H1 (cell line): ENCODE results near the gene LRRC8D. TPM values are rescaled to one million over a fixed set of nuclear protein-coding genes. Genes with fewer than 3 reads are reported as not detected.
A peak's percentile ranks its signal among the peaks of the same experiment; 100 is the strongest.

ENCODE experiments used
- CTCF ChIA-PET: fragments of 300-600 bp; sonication (Branson Sonifier 250); formaldehyde crosslinking; loops from one replicate; lab custom pipeline; 2021; ENCODE audit not compliant: partially characterized antibody; lab: Charles Lee
- POLR2A ChIA-PET: fragments of 300-600 bp; sonication (Branson Sonifier 250); formaldehyde crosslinking; loops from one replicate; lab custom pipeline; 2021; ENCODE audit warnings: inconsistent platforms; ENCODE audit not compliant: partially characterized antibody; lab: Charles Lee
- DNase-seq, 2 experiments: peaks; one replicate each; pipeline versions ENCODE4 v3.0.0 to v3.0.0-alpha.2; 2010 to 2022; ENCODE audit warnings: low spot score in 2 of 2, low read depth in 1 of 2, mixed read lengths in 1 of 2
- FAIRE-seq: peaks from 2 replicates; lab custom pipeline; 2011; peaks lifted over from hg19 to GRCh38; lab: Jason Lieb, UNC
- H2AFZ ChIP-seq: 2 replicates; pipeline ENCODE4 v1.8.1; 2012; ENCODE audit warnings: low read length, inconsistent platforms
- H2AK5ac ChIP-seq: 2 replicates; pipeline ENCODE4 v1.6.1; 2013; ENCODE audit warnings: low read depth, low read length
- H2BK120ac ChIP-seq: replicated peaks from 2 replicates; pipeline ENCODE3; 2013; ENCODE audit warnings: low read depth, low read length, inconsistent platforms
- H2BK12ac ChIP-seq: 2 replicates; pipeline ENCODE4 v1.6.1; 2013; ENCODE audit warnings: low read depth, low read length
- H2BK15ac ChIP-seq: 2 replicates; pipeline ENCODE4 v1.6.1; 2013; ENCODE audit warnings: low read length
- H2BK20ac ChIP-seq: 2 replicates; pipeline ENCODE4 v1.6.1; 2013; ENCODE audit warnings: low read length
- H2BK5ac ChIP-seq: 2 replicates; pipeline ENCODE4 v1.6.1; 2013; ENCODE audit warnings: low read depth, low read length
- H3K14ac ChIP-seq: 2 replicates; pipeline ENCODE4 v1.6.1; 2013; ENCODE audit warnings: inconsistent platforms; ENCODE audit not compliant: insufficient read length
- H3K18ac ChIP-seq: 2 replicates; pipeline ENCODE4 v1.6.1; 2013; ENCODE audit warnings: low read length; ENCODE audit errors: extremely low read depth
- H3K23ac ChIP-seq: 2 replicates; pipeline ENCODE4 v1.6.1; 2013; ENCODE audit warnings: inconsistent platforms; ENCODE audit not compliant: insufficient read length
- H3K23me2 ChIP-seq: 2 replicates; pipeline ENCODE4 v1.6.1; 2013; ENCODE audit warnings: low read depth, low read length
- H3K27ac ChIP-seq: 2 replicates; pipeline ENCODE4 v1.6.1; 2011; ENCODE audit warnings: low read depth, low read length, inconsistent platforms
- H3K27me3 ChIP-seq, 4 experiments: replicated peaks in 1 of 4; 1 replicate in 1 of 4; 2 replicates in 3 of 4; pipeline versions ENCODE4 v1.6.1 to v1.8.1; 2011 to 2013; ENCODE audit warnings: low read length in 3 of 4, mild to moderate bottlenecking in 3 of 4, inconsistent platforms in 2 of 4, mixed read lengths in 2 of 4, moderate library complexity in 1 of 4; ENCODE audit not compliant: control insufficient read depth in 3 of 4, insufficient read depth in 3 of 4; ENCODE audit errors: extremely low read depth in 1 of 4
- H3K36me3 ChIP-seq, 4 experiments: 2 replicates each; pipeline versions ENCODE4 v1.6.1 to v1.8.1; 2011 to 2013; ENCODE audit warnings: mild to moderate bottlenecking in 4 of 4, low read length in 3 of 4, moderate library complexity in 2 of 4, control low read depth in 1 of 4, inconsistent platforms in 1 of 4; ENCODE audit not compliant: insufficient read depth in 4 of 4, control insufficient read depth in 2 of 4
- H3K4ac ChIP-seq: replicated peaks from 2 replicates; pipeline ENCODE3; 2013; ENCODE audit warnings: low read length, low read depth, mixed read lengths, inconsistent platforms; ENCODE audit not compliant: insufficient read length
- H3K4me1 ChIP-seq, 4 experiments: replicated peaks in 1 of 4; 1 replicate in 1 of 4; 2 replicates in 3 of 4; pipeline versions ENCODE4 v1.6.1 to v1.8.1; 2011 to 2013; ENCODE audit warnings: low read length in 3 of 4, inconsistent platforms in 2 of 4, mixed read lengths in 1 of 4; ENCODE audit not compliant: insufficient read depth in 4 of 4, control insufficient read depth in 3 of 4
- H3K4me2 ChIP-seq, 2 experiments: 2 replicates each; pipeline versions ENCODE4 v1.6.1 to v1.8.1; 2011 to 2013; ENCODE audit warnings: low read depth in 2 of 2, low read length in 2 of 2, control low read depth in 1 of 2, inconsistent platforms in 1 of 2, mild to moderate bottlenecking in 1 of 2; ENCODE audit not compliant: insufficient read depth in 1 of 2
- H3K4me3 ChIP-seq, 4 experiments: fragments of 200-600, 300-600 bp in 1 of 4; sonication (generic), shearing (Covaris generic), sonication (Bioruptor Twin) in 1 of 4; 2 replicates each; pipeline versions ENCODE4 v1.5.1 to v1.8.1; 2011 to 2016; ENCODE audit warnings: low read length in 4 of 4, low read depth in 3 of 4, control low read depth in 2 of 4, inconsistent platforms in 2 of 4, mild to moderate bottlenecking in 2 of 4, mixed read lengths in 1 of 4, moderate library complexity in 1 of 4; ENCODE audit not compliant: insufficient read depth in 2 of 4; ENCODE audit errors: extremely low read depth in 1 of 4
- H3K56ac ChIP-seq: replicated peaks from 2 replicates; pipeline ENCODE3; 2013; ENCODE audit warnings: low read depth, mild to moderate bottlenecking, mixed read lengths, low read length, inconsistent platforms; ENCODE audit not compliant: insufficient read length
- H3K79me1 ChIP-seq: 2 replicates; pipeline ENCODE4 v1.6.1; 2013; ENCODE audit warnings: low read depth, low read length, control low read depth
- H3K79me2 ChIP-seq, 2 experiments: 2 replicates each; pipeline versions ENCODE4 v1.6.1 to v1.8.1; 2012 to 2013; ENCODE audit warnings: low read length in 2 of 2, mild to moderate bottlenecking in 2 of 2, inconsistent platforms in 1 of 2; ENCODE audit not compliant: insufficient read depth in 2 of 2, control insufficient read depth in 1 of 2
- H3K9ac ChIP-seq, 4 experiments: replicated peaks in 1 of 4; 1 replicate in 1 of 4; 2 replicates in 3 of 4; pipeline versions ENCODE4 v1.6.1 to v1.8.1; 2011 to 2013; ENCODE audit warnings: low read depth in 3 of 4, low read length in 3 of 4, control low read depth in 2 of 4, mild to moderate bottlenecking in 2 of 4, moderate library complexity in 2 of 4, inconsistent platforms in 1 of 4; ENCODE audit errors: extremely low read depth in 1 of 4
- H3K9me3 ChIP-seq, 2 experiments: 2 replicates each; pipeline versions ENCODE4 v1.6.1 to v1.8.1; 2012 to 2013; ENCODE audit warnings: mild to moderate bottlenecking in 2 of 2, moderate library complexity in 2 of 2, control low read depth in 1 of 2, inconsistent platforms in 1 of 2, low read depth in 1 of 2, low read length in 1 of 2, mixed read lengths in 1 of 2; ENCODE audit not compliant: insufficient read depth in 2 of 2
- H4K20me1 ChIP-seq, 2 experiments: replicated peaks in 1 of 2; 2 replicates each; pipeline versions ENCODE3 to v1.8.1; 2011 to 2013; ENCODE audit warnings: inconsistent platforms in 2 of 2, low read length in 2 of 2, mild to moderate bottlenecking in 1 of 2; ENCODE audit not compliant: insufficient read depth in 2 of 2, control insufficient read depth in 1 of 2
- H4K5ac ChIP-seq: 2 replicates; pipeline ENCODE4 v1.6.1; 2013; ENCODE audit warnings: low read length, low read depth, mixed read lengths, inconsistent platforms; ENCODE audit not compliant: insufficient read length
- H4K8ac ChIP-seq: 2 replicates; pipeline ENCODE4 v1.8.0; 2013; ENCODE audit warnings: mild to moderate bottlenecking, moderate library complexity, low read length, inconsistent platforms; ENCODE audit not compliant: insufficient read depth; ENCODE audit errors: extremely low read depth
- H4K91ac ChIP-seq: replicated peaks from 2 replicates; pipeline ENCODE3; 2013; ENCODE audit warnings: low read length, mixed read lengths, inconsistent platforms; ENCODE audit not compliant: insufficient read length
- BRCA1 ChIP-seq: IDR thresholded peaks from 2 replicates; pipeline ENCODE4 v1.6.1; 2012; ENCODE audit warnings: low read depth, low read length, improper control_type of control experiment
- CREB1 ChIP-seq: IDR thresholded peaks from 2 replicates; pipeline ENCODE4 v1.6.1; 2012; ENCODE audit warnings: inconsistent platforms
- CTBP2 ChIP-seq: IDR thresholded peaks from 2 replicates; pipeline ENCODE4 v1.7.0; 2011; ENCODE audit warnings: borderline replicate concordance, mild to moderate bottlenecking, moderate library complexity, mixed read lengths, low read length; ENCODE audit not compliant: insufficient read depth, insufficient read length
- CTCF ChIP-seq, 3 experiments: IDR thresholded peaks; 1 replicate in 2 of 3; 2 replicates in 1 of 3; pipeline versions ENCODE4 v1.5.1 to v1.6.1; 2011; ENCODE audit warnings: low read length in 3 of 3, mild to moderate bottlenecking in 3 of 3, inconsistent platforms in 2 of 3, low read depth in 1 of 3, moderate library complexity in 1 of 3; ENCODE audit not compliant: insufficient read depth in 1 of 3; ENCODE audit errors: control extremely low read depth in 1 of 3
- JUND ChIP-seq: IDR thresholded peaks from 2 replicates; pipeline ENCODE4 v1.6.1; 2011; ENCODE audit warnings: mild to moderate bottlenecking, improper control_type of control experiment, low read length
- KDM4A ChIP-seq: IDR thresholded peaks from one replicate; pipeline ENCODE4 v1.7.1; 2012; ENCODE audit warnings: low read depth, mild to moderate bottlenecking, moderate library complexity, low read length, inconsistent platforms; ENCODE audit not compliant: severe bottlenecking
- RAD21 ChIP-seq, 2 experiments: IDR thresholded peaks in 1 of 2; conservative IDR thresholded peaks in 1 of 2; 2 replicates each; pipeline ENCODE4 v1.6.1; 2011; ENCODE audit warnings: low read depth in 2 of 2, low read length in 2 of 2, improper control_type of control experiment in 1 of 2, inconsistent platforms in 1 of 2, mild to moderate bottlenecking in 1 of 2, moderate library complexity in 1 of 2
- SAP30 ChIP-seq: fragments of 300-600 bp; sonication (generic); IDR thresholded peaks from 2 replicates; pipeline ENCODE4 v1.7.1; 2012; ENCODE audit warnings: low read length, moderate library complexity, mild to moderate bottlenecking, inconsistent platforms; ENCODE audit not compliant: insufficient read depth, insufficient replicate concordance
- SRF ChIP-seq: IDR thresholded peaks from 2 replicates; pipeline ENCODE4 v1.6.1; 2011; ENCODE audit warnings: mild to moderate bottlenecking, low read depth, low read length, moderate library complexity
- YY1 ChIP-seq: IDR thresholded peaks from 2 replicates; pipeline ENCODE4 v1.6.1; 2011; ENCODE audit warnings: low read depth, mild to moderate bottlenecking, low read length
- WGBS, 2 experiments: shearing (Covaris generic) in 1 of 2; methylation state at CpG; one replicate each; pipeline versions ENCODE4 v1.1.6 to v1.1.7; 2013 to 2015; ENCODE audit warnings: low lambda C conversion rate in 2 of 2, mixed read lengths in 2 of 2, inconsistent platforms in 1 of 2, low coverage in 1 of 2, missing lambda C conversion rate in 1 of 2; ENCODE audit not compliant: insufficient replicate concordance in 2 of 2, insufficient coverage in 1 of 2, insufficient read length in 1 of 2; ENCODE audit errors: extremely low coverage in 1 of 2, missing lambda C conversion rate in 1 of 2; 5-methylcytosine and 5-hydroxymethylcytosine counted together
- polyA plus RNA-seq, 7 experiments: library from polyadenylated mRNA; depleted of rRNA in 3 of 7; stranded (reverse) in 5 of 7; unstranded in 2 of 7; fragments of >200 nt in 5 of 7; fragments of 200-250 nt in 2 of 7; gene quantifications; 1 replicate in 5 of 7; 2 replicates in 1 of 7; 4 replicates in 1 of 7; pipeline versions ENCODE4 v1.2.1 to v1.2.3, GENCODE V29; 2011 to 2013; ENCODE audit warnings: missing spikeins in 2 of 7, mixed read lengths in 2 of 7
- total RNA-seq: library from RNA; stranded (reverse); fragmentation: NEBNext Ultra II Directional; extraction: Animal tissue kit (Norgen Biotek cat#: 25700); gene quantifications from 2 replicates; pipeline ENCODE4 v1.2.1, GENCODE V29; 2021

LRRC8D gene
- total and polyA plus RNA-seq, 2 of the 8 experiments (the other 6 are each of a cell fraction or from before 2014, with no cell fraction given): 42.0 to 58.5 TPM

GRCh38 chr1:89804642-89805237, 16.1 kb upstream of the LRRC8D start:
- H3K4me3 ChIP-seq: no peak overlapping the region
- peaks cover 6 to 22% (median 10%) of the 10 kb centered on the region in 4 experiments; a peak in 5 of 7 replicates for H3K4me1 ChIP-seq
- no peak overlapping the region for H3K14ac ChIP-seq
- POLR2A ChIA-PET: no interaction called here
- H4K5ac ChIP-seq: no peak overlapping the region
- H2BK120ac ChIP-seq: no peak overlapping the region
- WGBS, 2 experiments: 1% methylated on average over 4 of the region's 4 CpGs; no CpG with 5 or more reads in 1 of the 2 experiments
- no peak overlapping the region for H2AK5ac ChIP-seq
- H2AFZ ChIP-seq: no peak overlapping the region
- no peak overlapping the region for H2BK20ac ChIP-seq
- H3K4ac ChIP-seq: no peak overlapping the region
- CTCF ChIA-PET: interaction anchor here (0.6 to 5.1 kb wide), 28 partner anchors 8 to 854 kb away, joined by 3 to 78 read pairs (median 4); partner anchors contain the start of genes LRRC8D and ZNF326
- no peaks in the 10 kb centered on the region for H3K9me3 ChIP-seq
- TF ChIP-seq JUND (peak; percentile 70), SAP30 (no peak), SRF (no peak), CTCF (IDR thresholded peaks at IDR 0.05; ENCODE audit: control extremely low read depth in 1 of 3, insufficient read depth in 1 of 3, low read depth in 1 of 3, low read length in 3 of 3) (peak; percentile 69 to 93 (median 88)), CTBP2 (no peak), BRCA1 (no peak), CREB1 (0 out of 2 replicates have a peak, but pooled peaks have one; percentile 35), RAD21 (IDR thresholded peaks at IDR 0.05 in 1 of 2, conservative IDR thresholded peaks at IDR 0.05 in 1 of 2; ENCODE audit: low read depth in 2 of 2, low read length in 2 of 2) (peak; percentile 98), KDM4A (no peak), YY1 (peak; percentile 63; the same call in 1 of the 2 replicates)
- TF ChIP-seq, all 59 proteins: peak for 5
- Histone ChIP-seq H4K20me1 (no peaks in the 10 kb centered on the region), H3K36me3 (no peaks in the 10 kb centered on the region), H3K79me2 (no peaks in the 10 kb centered on the region), H3K4me2 (no peak overlapping the region), H4K91ac (no peak overlapping the region), H3K27ac (no peak overlapping the region), H3K23me2 (no peaks in the 10 kb centered on the region), H3K79me1 (no peaks in the 10 kb centered on the region), H2BK15ac (no peak overlapping the region), H2BK5ac (no peak overlapping the region), H3K23ac (no peak overlapping the region), H4K8ac (no peak overlapping the region), H3K18ac (no peak overlapping the region), H3K56ac (no peak overlapping the region), H3K9ac (no peak overlapping the region), H2BK12ac (no peak overlapping the region), H3K27me3 (no peaks in the 10 kb centered on the region; a peak in 4 of 7 replicates)
- FAIRE-seq (peak; percentile 87), DNase-seq (peak in 1 of 2 experiments; percentile 96)
